ENCODE data around the gene RRP12. TPM values are rescaled to one million over a fixed set of nuclear protein-coding genes. Genes with fewer than 3 reads are reported as not detected.
"Not testable (repeated sequence)": the region's sequence is repeated elsewhere in the genome, so short reads cannot be mapped to it uniquely, and the experiment has no call there.

Gene RRP12
- total RNA-seq, 1 donor from 2014 or later, result 15.1 TPM

- not testable (repeated sequence) for H3K27me3 ChIP-seq (ENCODE audit: control insufficient read depth in 3 of 3, insufficient read depth in 3 of 3, low read length in 3 of 3); H3K4me3 ChIP-seq (ENCODE audit: low read length in 3 of 3)
Observed at GRCh38 chr10:97343664-97344063, 57.5 kb downstream of the RRP12 start.

GRCh38 chr10:97341416-97341815 lies 59.7 kb downstream of the RRP12 start:
- Histone ChIP-seq H3K36me3 (ENCODE audit: control insufficient read depth in 3 of 3, insufficient read depth in 3 of 3, low read length in 3 of 3) (no peaks in the 10 kb centered on the region), H3K4me3 (ENCODE audit: low read length in 3 of 3) (no peak overlapping the region), H3K27me3 (ENCODE audit: control insufficient read depth in 3 of 3, insufficient read depth in 3 of 3, low read length in 3 of 3) (no peaks in the 10 kb centered on the region), H3K9me3 (ENCODE audit: control insufficient read depth in 3 of 3, low read length in 3 of 3) (no peaks in the 10 kb centered on the region), H3K9ac (ENCODE audit: low read depth in 1 of 3, low read length in 3 of 3) (no peak overlapping the region), H3K27ac (ENCODE audit: low read depth, low read length) (no peak overlapping the region), H3K4me1 (ENCODE audit: control insufficient read depth in 3 of 3, insufficient read depth in 3 of 3, low read length in 3 of 3) (peaks cover 6 to 7% (median 7%) of the 10 kb centered on the region in 3 donors)

More at GRCh38 chr10:97343664-97344063, 57.5 kb downstream of the RRP12 start:
- not testable (repeated sequence) for H3K36me3 ChIP-seq (ENCODE audit: control insufficient read depth in 3 of 3, insufficient read depth in 3 of 3, low read length in 3 of 3); H3K4me1 ChIP-seq (ENCODE audit: control insufficient read depth in 3 of 3, insufficient read depth in 3 of 3, low read length in 3 of 3); H3K27ac ChIP-seq (ENCODE audit: low read depth, low read length); H3K9me3 ChIP-seq (ENCODE audit: control insufficient read depth in 3 of 3, low read length in 3 of 3); H3K9ac ChIP-seq (ENCODE audit: low read depth in 1 of 3, low read length in 3 of 3)

GRCh38 chr10:97338041-97338440 lies 63.1 kb downstream of the RRP12 start:
- no peak overlapping the region for H3K9ac ChIP-seq (ENCODE audit: low read depth in 1 of 3, low read length in 3 of 3)
- H3K27me3 ChIP-seq (ENCODE audit: control insufficient read depth in 3 of 3, insufficient read depth in 3 of 3, low read length in 3 of 3), result no peaks in the 10 kb centered on the region
- no peaks in the 10 kb centered on the region for H3K9me3 ChIP-seq (ENCODE audit: control insufficient read depth in 3 of 3, low read length in 3 of 3)
- H3K27ac ChIP-seq (ENCODE audit: low read depth, low read length), result no peak overlapping the region
- H3K4me1 ChIP-seq (ENCODE audit: control insufficient read depth in 3 of 3, insufficient read depth in 3 of 3, low read length in 3 of 3), result peaks cover 10 to 14% (median 13%) of the 10 kb centered on the region in 3 donors
- H3K4me3 ChIP-seq (ENCODE audit: low read length in 3 of 3), result no peak overlapping the region
- H3K36me3 ChIP-seq (ENCODE audit: control insufficient read depth in 3 of 3, insufficient read depth in 3 of 3, low read length in 3 of 3), result no peaks in the 10 kb centered on the region

- H3K27me3 ChIP-seq (ENCODE audit: control insufficient read depth in 3 of 3, insufficient read depth in 3 of 3, low read length in 3 of 3), result no peaks in the 10 kb centered on the region
- no peaks in the 10 kb centered on the region for H3K36me3 ChIP-seq (ENCODE audit: control insufficient read depth in 3 of 3, insufficient read depth in 3 of 3, low read length in 3 of 3)
- H3K4me1 ChIP-seq (ENCODE audit: control insufficient read depth in 3 of 3, insufficient read depth in 3 of 3, low read length in 3 of 3), result peaks cover 16% of the 10 kb centered on the region in 3 donors
- no peaks in the 10 kb centered on the region for H3K9me3 ChIP-seq (ENCODE audit: control insufficient read depth in 3 of 3, low read length in 3 of 3)
- H3K4me3 ChIP-seq (ENCODE audit: low read length in 3 of 3), result no peak overlapping the region
- no peak overlapping the region for H3K27ac ChIP-seq (ENCODE audit: low read depth, low read length)
- peak overlapping the region in 1 of 3 donors; percentile 16 for H3K9ac ChIP-seq (ENCODE audit: low read depth in 1 of 3, low read length in 3 of 3)
Observed at GRCh38 chr10:97336942-97337831, 64.0 kb downstream of the RRP12 start.

GRCh38 chr10:97336446-97336845 lies 64.7 kb downstream of the RRP12 start:
- H3K4me3 ChIP-seq (ENCODE audit: low read length in 3 of 3), result no peak overlapping the region
- H3K9me3 ChIP-seq (ENCODE audit: control insufficient read depth in 3 of 3, low read length in 3 of 3), result no peaks in the 10 kb centered on the region
- H3K27me3 ChIP-seq (ENCODE audit: control insufficient read depth in 3 of 3, insufficient read depth in 3 of 3, low read length in 3 of 3), result no peaks in the 10 kb centered on the region
- H3K36me3 ChIP-seq (ENCODE audit: control insufficient read depth in 3 of 3, insufficient read depth in 3 of 3, low read length in 3 of 3), result no peaks in the 10 kb centered on the region
- H3K9ac ChIP-seq (ENCODE audit: low read depth in 1 of 3, low read length in 3 of 3), result no peak overlapping the region
- no peak overlapping the region for H3K27ac ChIP-seq (ENCODE audit: low read depth, low read length)
- H3K4me1 ChIP-seq (ENCODE audit: control insufficient read depth in 3 of 3, insufficient read depth in 3 of 3, low read length in 3 of 3), result peaks cover 22 to 24% (median 23%) of the 10 kb centered on the region in 3 donors

- H3K9me3 ChIP-seq (ENCODE audit: control insufficient read depth in 3 of 3, low read length in 3 of 3), result no peaks in the 10 kb centered on the region
- no peak overlapping the region for H3K4me3 ChIP-seq (ENCODE audit: low read length in 3 of 3)
- no peak overlapping the region for H3K27ac ChIP-seq (ENCODE audit: low read depth, low read length)
- no peaks in the 10 kb centered on the region for H3K36me3 ChIP-seq (ENCODE audit: control insufficient read depth in 3 of 3, insufficient read depth in 3 of 3, low read length in 3 of 3)
- H3K9ac ChIP-seq (ENCODE audit: low read depth in 1 of 3, low read length in 3 of 3), result no peak overlapping the region
- no peaks in the 10 kb centered on the region for H3K27me3 ChIP-seq (ENCODE audit: control insufficient read depth in 3 of 3, insufficient read depth in 3 of 3, low read length in 3 of 3)
- H3K4me1 ChIP-seq (ENCODE audit: control insufficient read depth in 3 of 3, insufficient read depth in 3 of 3, low read length in 3 of 3), result peaks cover 22 to 28% (median 27%) of the 10 kb centered on the region in 3 donors
Observed at GRCh38 chr10:97336006-97336405, 65.1 kb downstream of the RRP12 start.

- Histone ChIP-seq H3K4me1 (ENCODE audit: control insufficient read depth in 3 of 3, insufficient read depth in 3 of 3, low read length in 3 of 3) (peaks cover 24 to 33% (median 29%) of the 10 kb centered on the region in 3 donors), H3K9ac (ENCODE audit: low read depth in 1 of 3, low read length in 3 of 3) (peak overlapping the region in 2 of 3 donors; percentile 91 to 93), H3K4me3 (ENCODE audit: low read length in 3 of 3) (peak overlapping the region; percentile 72 to 83 (median 75)), H3K9me3 (ENCODE audit: control insufficient read depth in 3 of 3, low read length in 3 of 3) (no peaks in the 10 kb centered on the region), H3K27me3 (ENCODE audit: control insufficient read depth in 3 of 3, insufficient read depth in 3 of 3, low read length in 3 of 3) (no peaks in the 10 kb centered on the region), H3K36me3 (ENCODE audit: control insufficient read depth in 3 of 3, insufficient read depth in 3 of 3, low read length in 3 of 3) (no peaks in the 10 kb centered on the region), H3K27ac (ENCODE audit: low read depth, low read length) (peak overlapping the region; percentile 93)
Observed at GRCh38 chr10:97335188-97335619, 65.9 kb downstream of the RRP12 start.

- Histone ChIP-seq H3K4me1 (ENCODE audit: control insufficient read depth in 3 of 3, insufficient read depth in 3 of 3, low read length in 3 of 3) (peaks cover 27 to 36% (median 29%) of the 10 kb centered on the region in 3 donors), H3K27ac (ENCODE audit: low read depth, low read length) (peak within 1 kb of the TSS; percentile 93), H3K27me3 (ENCODE audit: control insufficient read depth in 3 of 3, insufficient read depth in 3 of 3, low read length in 3 of 3) (no peaks in the 10 kb centered on the region), H3K9me3 (ENCODE audit: control insufficient read depth in 3 of 3, low read length in 3 of 3) (no peaks in the 10 kb centered on the region), H3K9ac (ENCODE audit: low read depth in 1 of 3, low read length in 3 of 3) (peak within 1 kb of the TSS; percentile 82 to 93 (median 91)), H3K4me3 (ENCODE audit: low read length in 3 of 3) (peak within 1 kb of the TSS; percentile 83 to 88 (median 85)), H3K36me3 (ENCODE audit: control insufficient read depth in 3 of 3, insufficient read depth in 3 of 3, low read length in 3 of 3) (no peaks in the 10 kb centered on the region)
Observed at GRCh38 chr10:97334370-97335175, 66.6 kb downstream of the RRP12 start, which contains the start of gene FRAT2. FRAT2 (minus strand) TSS chr10:97334729; CDS start chr10:97334572, 157 bp downstream.

- Histone ChIP-seq H3K27ac (ENCODE audit: low read depth, low read length) (peak overlapping the region; percentile 93), H3K9ac (ENCODE audit: low read depth in 1 of 3, low read length in 3 of 3) (peak overlapping the region; percentile 82 to 93 (median 91)), H3K4me1 (ENCODE audit: control insufficient read depth in 3 of 3, insufficient read depth in 3 of 3, low read length in 3 of 3) (peaks cover 27 to 36% (median 29%) of the 10 kb centered on the region in 3 donors), H3K4me3 (ENCODE audit: low read length in 3 of 3) (peak overlapping the region; percentile 83 to 88 (median 85)), H3K9me3 (ENCODE audit: control insufficient read depth in 3 of 3, low read length in 3 of 3) (no peaks in the 10 kb centered on the region), H3K27me3 (ENCODE audit: control insufficient read depth in 3 of 3, insufficient read depth in 3 of 3, low read length in 3 of 3) (no peaks in the 10 kb centered on the region), H3K36me3 (ENCODE audit: control insufficient read depth in 3 of 3, insufficient read depth in 3 of 3, low read length in 3 of 3) (peaks cover 0 to 6% (median 3%) of the 10 kb centered on the region in 3 donors)
Observed at GRCh38 chr10:97333601-97334369, 67.4 kb downstream of the RRP12 start.
